Hepatocyte (in vitro differentiated cells): ENCODE results near the gene IL13RA1.

ENCODE experiments used
- CTCF ChIP-seq: fragments of 200-600 bp; sonication (generic); IDR thresholded peaks from 2 replicates; pipeline ENCODE4 v1.5.1; 2016; ENCODE audit warnings: antibody characterized with exemption, mild to moderate bottlenecking; ENCODE audit not compliant: poor library complexity
- EZH2 ChIP-seq: fragments of 200-600 bp; sonication (generic); IDR thresholded peaks from 2 replicates; pipeline ENCODE4 v1.6.1; 2016; ENCODE audit warnings: antibody characterized with exemption, mild to moderate bottlenecking, borderline replicate concordance
- EZH2phosphoT487 ChIP-seq: fragments of 200-600 bp; sonication (generic); IDR thresholded peaks from one replicate; pipeline ENCODE4 v1.6.1; 2018; ENCODE audit warnings: antibody characterized with exemption, mild to moderate bottlenecking, low read depth, moderate library complexity; ENCODE audit not compliant: unreplicated experiment, severe bottlenecking

GRCh38 chrX:118736394-118737010, 9.1 kb downstream of the IL13RA1 start:
- no peak for TF ChIP-seq EZH2
- TF ChIP-seq CTCF: no peak
- TF ChIP-seq EZH2phosphoT487: no peak
